K562 (cell line): Measurements from ENCODE around the gene PLEKHA8. TPM values are rescaled to one million over a fixed set of nuclear protein-coding genes. Genes with fewer than 3 reads are reported as not detected.

Source experiments
- CHD7 ChIP-seq: fragments of 200-600 bp; sonication (generic); IDR thresholded peaks from one replicate; pipeline ENCODE4 v1.6.1; 2012; ENCODE audit warnings: mild to moderate bottlenecking, low read depth, low read length, inconsistent platforms
- FUS ChIP-seq: fragments of 200-400 bp; formaldehyde crosslinking; optimal IDR thresholded peaks from 2 replicates; pipeline ENCODE3; 2017; ENCODE audit warnings: low read depth, low read length
- PYGO2 ChIP-seq: fragments of 450-650 bp; IDR thresholded peaks from 2 replicates; pipeline ENCODE4 v1.6.1; 2016; ENCODE audit warnings: mild to moderate bottlenecking, missing genetic modification characterization, moderate library complexity, missing compliant biosample characterization
- ZC3H8 ChIP-seq: fragments of 450-650 bp; IDR thresholded peaks from 2 replicates; pipeline ENCODE4 v1.6.1; 2017
- ZNF584 ChIP-seq: fragments of 200-800 bp; sonication (Bioruptor generic); IDR thresholded peaks from 2 replicates; pipeline ENCODE4 v1.6.1; 2016; ENCODE audit warnings: low read depth, mild to moderate bottlenecking, missing genetic modification characterization, missing compliant biosample characterization
- polyA plus RNA-seq, 8 experiments: library from polyadenylated mRNA; depleted of rRNA in 4 of 8; stranded (reverse) in 5 of 8; unstranded in 3 of 8; fragments of >200 nt; fragmentation: Nextera tagmentation in 2 of 8; fragmentation: Illumina TruSeq in 1 of 8; extraction: Ambion mirVana in 2 of 8; extraction: Trizol in 1 of 8; gene quantifications; 2 replicates each; pipeline versions ENCODE4 v1.2.1 to v1.2.3, GENCODE V29; 2011 to 2014; ENCODE audit warnings: inconsistent platforms in 1 of 8, missing spikeins in 1 of 8
- total RNA-seq, 7 experiments: library from RNA; depleted of rRNA in 6 of 7; stranded (reverse); fragments of >200 nt in 6 of 7; fragmentation: Illumina TruSeq in 2 of 7; extraction: Trizol in 2 of 7; gene quantifications; 2 replicates each; pipeline versions ENCODE4 v1.2.1 to v1.2.3, GENCODE V29; 2011 to 2021; ENCODE audit warnings: low replicate concordance in 1 of 7

PLEKHA8 gene
- total and polyA plus RNA-seq, 9 of the 15 experiments (the other 6 are each of a cell fraction or from before 2014, with no cell fraction given) = 3.2 to 16.3 (median 11.8) TPM

- TF ChIP-seq CHD7 = no peak
- TF ChIP-seq PYGO2 (tag) = no peak
- no peak for TF ChIP-seq ZNF584
- no peak for TF ChIP-seq ZC3H8
- no peak for TF ChIP-seq FUS
Measured at GRCh38 chr7:30065746-30066145, 37.5 kb downstream of the PLEKHA8 start (continued).
